ENCODE measurements around the gene TBC1D30.
"Not testable (repeated sequence)": the region's sequence is repeated elsewhere in the genome, so short reads cannot be mapped to it uniquely, and the experiment has no call there.

The TBC1D30 gene

GRCh38 chr12:64833928-64834327 is 9.5 kb downstream of the TBC1D30 start:
- no peak for DNase-seq (ENCODE audit: low read depth)
- TF ChIP-seq CTCF (IDR thresholded peaks at IDR 0.05; ENCODE audit: low read depth, low read length, missing control alignments) = no peak
- H3K4me3 ChIP-seq (ENCODE audit: low read depth, low read length) = no peak overlapping the region

- no peak for TF ChIP-seq CTCF (IDR thresholded peaks at IDR 0.05; ENCODE audit: low read depth, low read length, missing control alignments)
- no peak for DNase-seq (ENCODE audit: low read depth)
- no peak overlapping the region for H3K4me3 ChIP-seq (ENCODE audit: low read depth, low read length)
Measured at GRCh38 chr12:64835901-64836300, 11.5 kb downstream of the TBC1D30 start.

GRCh38 chr12:64836856-64837255 is 12.4 kb downstream of the TBC1D30 start:
- DNase-seq (ENCODE audit: low read depth) = no peak
- no peak for TF ChIP-seq CTCF (IDR thresholded peaks at IDR 0.05; ENCODE audit: low read depth, low read length, missing control alignments)
- H3K4me3 ChIP-seq (ENCODE audit: low read depth, low read length) = no peak overlapping the region

- no peak for TF ChIP-seq CTCF (IDR thresholded peaks at IDR 0.05; ENCODE audit: low read depth, low read length, missing control alignments)
- no peak for DNase-seq (ENCODE audit: low read depth)
- H3K4me3 ChIP-seq (ENCODE audit: low read depth, low read length) = no peak overlapping the region
Measured at GRCh38 chr12:64837427-64837826, 13.0 kb downstream of the TBC1D30 start.

- no peak overlapping the region for H3K4me3 ChIP-seq (ENCODE audit: low read depth, low read length)
- no peak for TF ChIP-seq CTCF (IDR thresholded peaks at IDR 0.05; ENCODE audit: low read depth, low read length, missing control alignments)
- DNase-seq (ENCODE audit: low read depth) = no peak
Measured at GRCh38 chr12:64840119-64840518, 15.7 kb downstream of the TBC1D30 start.

GRCh38 chr12:64840949-64841717 is 16.7 kb downstream of the TBC1D30 start:
- no peak overlapping the region for H3K4me3 ChIP-seq (ENCODE audit: low read depth, low read length)
- no peak for DNase-seq (ENCODE audit: low read depth)
- TF ChIP-seq CTCF (IDR thresholded peaks at IDR 0.05; ENCODE audit: low read depth, low read length, missing control alignments) = no peak

GRCh38 chr12:64848409-64848808 is 24.0 kb downstream of the TBC1D30 start:
- not testable (repeated sequence) for DNase-seq (ENCODE audit: low read depth); H3K4me3 ChIP-seq (ENCODE audit: low read depth, low read length)

All from GM12864 (cell line).